ENCODE measurements around the gene PDCD2L. TPM values are rescaled to one million over a fixed set of nuclear protein-coding genes. Genes with fewer than 3 reads are reported as not detected.

PDCD2L gene
- polyA plus RNA-seq, 1 of the 3 experiments (the other 2 are of a cell fraction): 20.8 TPM

DNA sequence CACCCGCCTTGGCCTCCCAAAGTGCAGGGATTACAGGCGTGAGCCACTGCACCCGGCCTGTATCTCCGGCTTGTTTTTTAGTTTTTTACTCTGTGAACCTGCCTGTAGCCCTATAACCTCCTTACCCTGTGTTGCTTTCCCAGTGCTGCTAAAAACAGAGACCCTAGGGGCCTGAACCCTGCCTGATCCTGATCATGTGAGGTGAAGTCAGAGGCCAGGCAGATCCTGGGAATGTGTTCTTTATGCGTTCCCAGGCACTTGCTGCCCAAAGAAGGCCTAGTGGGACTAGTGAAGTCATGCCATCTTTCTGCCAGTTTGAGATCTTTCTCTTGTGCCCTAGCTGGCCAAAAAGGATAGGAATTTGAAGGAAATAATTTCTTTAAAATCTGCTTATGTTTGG is 28.6 kb downstream of the PDCD2L start:
- no peaks in the 10 kb centered on the region for H3K27me3 ChIP-seq (ENCODE audit: insufficient read depth)
- H2AFZ ChIP-seq (ENCODE audit: low read depth): no peak overlapping the region
- CTCF ChIA-PET: interaction anchor here (1.5 kb wide), 1 partner anchor 16 kb away, joined by 7 read pairs; no protein-coding TSS in a partner anchor
- no peaks in the 10 kb centered on the region for H3K9me2 ChIP-seq
- no peak overlapping the region for H3K9ac ChIP-seq
- peaks cover 70% of the 10 kb centered on the region for H4K20me1 ChIP-seq (ENCODE audit: insufficient read depth)
- no peaks in the 10 kb centered on the region for H3K9me3 ChIP-seq
- H3K4me1 ChIP-seq (ENCODE audit: control insufficient read depth in 1 of 2, insufficient read depth in 2 of 2, low read depth in 1 of 2, low read length in 1 of 2): peaks cover 12% of the 10 kb centered on the region in 2 experiments; a peak in 3 of 4 replicates
- TF ChIP-seq SIN3A (IDR thresholded peaks at IDR 0.05; ENCODE audit: borderline replicate concordance, low read depth, low read length) (no peak), MEF2A (IDR thresholded peaks at IDR 0.05; ENCODE audit: borderline replicate concordance, low read depth) (no peak), ELF1 (IDR thresholded peaks at IDR 0.05) (no peak), EP300 (IDR thresholded peaks at IDR 0.05; ENCODE audit: borderline replicate concordance in 1 of 2, low read depth in 1 of 2, low read length in 1 of 2) (no peak), MXI1 (IDR thresholded peaks at IDR 0.05; ENCODE audit: low read depth, low read length) (no peak), SMC3 (IDR thresholded peaks at IDR 0.05; ENCODE audit: low read depth, low read length) (no peak), TCF12 (IDR thresholded peaks at IDR 0.05) (no peak)
- TF ChIP-seq, protein P1, sequence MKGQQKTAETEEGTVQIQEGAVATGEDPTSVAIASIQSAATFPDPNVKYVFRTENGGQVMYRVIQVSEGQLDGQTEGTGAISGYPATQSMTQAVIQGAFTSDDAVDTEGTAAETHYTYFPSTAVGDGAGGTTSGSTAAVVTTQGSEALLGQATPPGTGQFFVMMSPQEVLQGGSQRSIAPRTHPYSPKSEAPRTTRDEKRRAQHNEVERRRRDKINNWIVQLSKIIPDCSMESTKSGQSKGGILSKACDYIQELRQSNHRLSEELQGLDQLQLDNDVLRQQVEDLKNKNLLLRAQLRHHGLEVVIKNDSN (IDR thresholded peaks at IDR 0.05; ENCODE audit: borderline replicate concordance, low read depth): no peak
- TF ChIP-seq, protein P2, sequence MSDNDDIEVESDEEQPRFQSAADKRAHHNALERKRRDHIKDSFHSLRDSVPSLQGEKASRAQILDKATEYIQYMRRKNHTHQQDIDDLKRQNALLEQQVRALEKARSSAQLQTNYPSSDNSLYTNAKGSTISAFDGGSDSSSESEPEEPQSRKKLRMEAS (IDR thresholded peaks at IDR 0.05; ENCODE audit: low read depth): no peak
- TF ChIP-seq, protein P3, sequence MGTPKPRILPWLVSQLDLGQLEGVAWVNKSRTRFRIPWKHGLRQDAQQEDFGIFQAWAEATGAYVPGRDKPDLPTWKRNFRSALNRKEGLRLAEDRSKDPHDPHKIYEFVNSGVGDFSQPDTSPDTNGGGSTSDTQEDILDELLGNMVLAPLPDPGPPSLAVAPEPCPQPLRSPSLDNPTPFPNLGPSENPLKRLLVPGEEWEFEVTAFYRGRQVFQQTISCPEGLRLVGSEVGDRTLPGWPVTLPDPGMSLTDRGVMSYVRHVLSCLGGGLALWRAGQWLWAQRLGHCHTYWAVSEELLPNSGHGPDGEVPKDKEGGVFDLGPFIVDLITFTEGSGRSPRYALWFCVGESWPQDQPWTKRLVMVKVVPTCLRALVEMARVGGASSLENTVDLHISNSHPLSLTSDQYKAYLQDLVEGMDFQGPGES (IDR thresholded peaks at IDR 0.05; ENCODE audit: low read depth, low read length): no peak
- peaks cover 100% of the 10 kb centered on the region for H3K79me2 ChIP-seq (ENCODE audit: insufficient read depth)
- H3K36me3 ChIP-seq (replicated peaks in 1 of 2; ENCODE audit: control insufficient read depth in 1 of 2, insufficient read depth in 2 of 2, low read length in 1 of 2): peaks cover 30 to 51% of the 10 kb centered on the region in 2 experiments
- no peak for DNase-seq
- no peak overlapping the region for H3K27ac ChIP-seq (ENCODE audit: low read depth in 2 of 2, low read length in 1 of 2)
- WGBS (ENCODE audit: low lambda C conversion rate): 96% methylated on average over 5 of the region's 5 CpGs
- POLR2A ChIA-PET: no interaction called here
- no peaks in the 10 kb centered on the region for H3F3A ChIP-seq (replicated peaks; ENCODE audit: insufficient read depth)
- H3K4me2 ChIP-seq: no peak overlapping the region
- no peak overlapping the region for H3K4me3 ChIP-seq (ENCODE audit: low read depth in 2 of 2, low read length in 1 of 2)

DNA sequence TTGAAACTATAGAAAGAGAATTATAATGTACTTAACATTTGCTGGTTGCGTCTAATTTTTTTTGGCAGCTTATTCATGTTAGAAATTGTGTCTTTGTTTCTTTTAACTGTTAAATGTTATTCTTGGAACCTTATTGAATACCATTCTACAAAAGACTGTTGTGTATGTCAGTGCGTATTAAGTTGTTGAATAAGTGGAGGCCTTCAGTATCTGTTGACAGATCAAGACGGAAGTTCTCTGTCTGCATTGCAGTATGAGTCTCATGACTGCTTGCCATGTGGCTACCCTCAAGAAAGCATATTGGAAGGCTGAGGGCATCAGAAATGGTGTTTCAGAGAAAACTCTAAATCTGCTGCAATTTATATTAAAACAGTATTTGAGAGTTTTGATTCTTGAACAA is 32.5 kb downstream of the PDCD2L start:
- Histone ChIP-seq H3K9me3 (no peaks in the 10 kb centered on the region), H4K20me1 (ENCODE audit: insufficient read depth) (peaks cover 46% of the 10 kb centered on the region), H3K9ac (no peak overlapping the region), H3K4me3 (ENCODE audit: low read depth in 2 of 2, low read length in 1 of 2) (no peak overlapping the region), H3K79me2 (ENCODE audit: insufficient read depth) (peaks cover 100% of the 10 kb centered on the region), H3K9me2 (no peaks in the 10 kb centered on the region), H2AFZ (ENCODE audit: low read depth) (no peak overlapping the region), H3K27ac (ENCODE audit: low read depth in 2 of 2, low read length in 1 of 2) (no peak overlapping the region), H3K4me2 (no peak overlapping the region), H3F3A (replicated peaks; ENCODE audit: insufficient read depth) (no peaks in the 10 kb centered on the region), H3K27me3 (ENCODE audit: insufficient read depth) (no peaks in the 10 kb centered on the region), H3K36me3 (replicated peaks in 1 of 2; ENCODE audit: control insufficient read depth in 1 of 2, insufficient read depth in 2 of 2, low read length in 1 of 2) (peaks cover 39 to 82% of the 10 kb centered on the region in 2 experiments), H3K4me1 (ENCODE audit: control insufficient read depth in 1 of 2, insufficient read depth in 2 of 2, low read depth in 1 of 2, low read length in 1 of 2) (no peaks in the 10 kb centered on the region)
- DNase-seq: no peak
- 99% methylated on average over 3 of the region's 3 CpGs for WGBS (ENCODE audit: low lambda C conversion rate)
- ChIA-PET CTCF (interaction anchor here (1.6 kb wide), 1 partner anchor 41 kb away, joined by 3 read pairs; no protein-coding TSS in a partner anchor), POLR2A (no interaction called here)
- TF ChIP-seq NFIC (IDR thresholded peaks at IDR 0.05; ENCODE audit: borderline replicate concordance): no peak
- TF ChIP-seq, protein P3 (IDR thresholded peaks at IDR 0.05; ENCODE audit: low read depth, low read length): no peak
- TF ChIP-seq YY1 (IDR thresholded peaks at IDR 0.05; ENCODE audit: low read depth): no peak
- no peak for TF ChIP-seq TEAD4 (IDR thresholded peaks at IDR 0.05; ENCODE audit: borderline replicate concordance, insufficient read depth)
- TF ChIP-seq, protein P4, sequence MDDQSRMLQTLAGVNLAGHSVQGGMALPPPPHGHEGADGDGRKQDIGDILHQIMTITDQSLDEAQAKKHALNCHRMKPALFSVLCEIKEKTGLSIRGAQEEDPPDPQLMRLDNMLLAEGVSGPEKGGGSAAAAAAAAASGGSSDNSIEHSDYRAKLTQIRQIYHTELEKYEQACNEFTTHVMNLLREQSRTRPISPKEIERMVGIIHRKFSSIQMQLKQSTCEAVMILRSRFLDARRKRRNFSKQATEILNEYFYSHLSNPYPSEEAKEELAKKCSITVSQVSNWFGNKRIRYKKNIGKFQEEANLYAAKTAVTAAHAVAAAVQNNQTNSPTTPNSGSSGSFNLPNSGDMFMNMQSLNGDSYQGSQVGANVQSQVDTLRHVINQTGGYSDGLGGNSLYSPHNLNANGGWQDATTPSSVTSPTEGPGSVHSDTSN (IDR thresholded peaks at IDR 0.05): no peak
- TF ChIP-seq, protein P5, sequence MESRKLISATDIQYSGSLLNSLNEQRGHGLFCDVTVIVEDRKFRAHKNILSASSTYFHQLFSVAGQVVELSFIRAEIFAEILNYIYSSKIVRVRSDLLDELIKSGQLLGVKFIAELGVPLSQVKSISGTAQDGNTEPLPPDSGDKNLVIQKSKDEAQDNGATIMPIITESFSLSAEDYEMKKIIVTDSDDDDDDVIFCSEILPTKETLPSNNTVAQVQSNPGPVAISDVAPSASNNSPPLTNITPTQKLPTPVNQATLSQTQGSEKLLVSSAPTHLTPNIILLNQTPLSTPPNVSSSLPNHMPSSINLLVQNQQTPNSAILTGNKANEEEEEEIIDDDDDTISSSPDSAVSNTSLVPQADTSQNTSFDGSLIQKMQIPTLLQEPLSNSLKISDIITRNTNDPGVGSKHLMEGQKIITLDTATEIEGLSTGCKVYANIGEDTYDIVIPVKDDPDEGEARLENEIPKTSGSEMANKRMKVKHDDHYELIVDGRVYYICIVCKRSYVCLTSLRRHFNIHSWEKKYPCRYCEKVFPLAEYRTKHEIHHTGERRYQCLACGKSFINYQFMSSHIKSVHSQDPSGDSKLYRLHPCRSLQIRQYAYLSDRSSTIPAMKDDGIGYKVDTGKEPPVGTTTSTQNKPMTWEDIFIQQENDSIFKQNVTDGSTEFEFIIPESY (IDR thresholded peaks at IDR 0.05; ENCODE audit: borderline replicate concordance, low read depth): no peak
- no peak for TF ChIP-seq FOXJ3 (CRISPR knock-in tag; IDR thresholded peaks at IDR 0.05)
- no peak for TF ChIP-seq MEF2A (IDR thresholded peaks at IDR 0.05; ENCODE audit: borderline replicate concordance, low read depth)
- TF ChIP-seq GATA2 (CRISPR knock-in tag; IDR thresholded peaks at IDR 0.05): no peak
- TF ChIP-seq MXI1 (IDR thresholded peaks at IDR 0.05; ENCODE audit: low read depth, low read length): no peak
- TF ChIP-seq ELF1 (IDR thresholded peaks at IDR 0.05): no peak
- TF ChIP-seq CHD2 (IDR thresholded peaks at IDR 0.05; ENCODE audit: low read length, partially characterized antibody): no peak
- TF ChIP-seq POLR2AphosphoS5 (IDR thresholded peaks at IDR 0.05; ENCODE audit: low read depth, low read length): no peak
- TF ChIP-seq, protein P1 (IDR thresholded peaks at IDR 0.05; ENCODE audit: borderline replicate concordance, low read depth): no peak
- TF ChIP-seq SIN3A (IDR thresholded peaks at IDR 0.05; ENCODE audit: borderline replicate concordance, low read depth, low read length): no peak
- TF ChIP-seq EP300 (IDR thresholded peaks at IDR 0.05; ENCODE audit: borderline replicate concordance in 1 of 2, low read depth in 1 of 2, low read length in 1 of 2): no peak
- no peak for TF ChIP-seq TCF12 (IDR thresholded peaks at IDR 0.05)
- TF ChIP-seq JUND (IDR thresholded peaks at IDR 0.05): no peak

Data from SK-N-SH (cell line).